HEK293 (cell line): Measurements from ENCODE around the gene ABCC11.

Experiments
- CTCF ChIA-PET: fragments of 350-600 bp; formaldehyde crosslinking; extraction: SDS; loops from one replicate; lab custom pipeline; 2021; ENCODE audit warnings: antibody characterized with exemption; lab: Yijun Ruan, JAX
- POLR2A ChIA-PET: fragments of 300-600 bp; formaldehyde crosslinking; extraction: SDS; loops from one replicate; lab custom pipeline; 2020; ENCODE audit warnings: antibody characterized with exemption, inconsistent platforms; lab: Yijun Ruan, JAX
- H3K27ac ChIP-seq: fragments of 200-500 bp; sonication (Bioruptor generic); 2 replicates; pipeline ENCODE4 v1.5.1; 2014; ENCODE audit warnings: low read depth, low read length, control low read depth, inconsistent platforms; ENCODE audit errors: extremely low read depth
- H3K36me3 ChIP-seq, 2 experiments: fragments of 200-500 bp in 1 of 2; sonication (Bioruptor generic) in 1 of 2; 1 replicate in 1 of 2; 2 replicates in 1 of 2; pipeline ENCODE4 v1.5.1; 2014 to 2017; ENCODE audit warnings: inconsistent platforms in 2 of 2, low read length in 2 of 2; ENCODE audit not compliant: control insufficient read depth in 2 of 2, insufficient read depth in 1 of 2
- H3K4me1 ChIP-seq: fragments of 200-500 bp; sonication (Bioruptor generic); 2 replicates; pipeline ENCODE4 v1.5.1; 2014; ENCODE audit warnings: mild to moderate bottlenecking, low read length, inconsistent platforms; ENCODE audit not compliant: control insufficient read depth, insufficient read depth
- H3K4me3 ChIP-seq: 2 replicates; pipeline ENCODE4 v1.5.1; 2011; ENCODE audit warnings: low read depth, mild to moderate bottlenecking, control low read depth, low read length, moderate library complexity
- H3K9me3 ChIP-seq: fragments of 200-500 bp; sonication (Bioruptor generic); 2 replicates; pipeline ENCODE4 v1.5.1; 2014; ENCODE audit warnings: low read depth, low read length, inconsistent platforms; ENCODE audit not compliant: control insufficient read depth, insufficient read depth
- AEBP2 ChIP-seq: fragments of 450-650 bp; formaldehyde crosslinking; IDR thresholded peaks from 2 replicates; pipeline ENCODE4 v1.5.1; 2016; ENCODE audit warnings: missing biosample characterization, missing genetic modification characterization, borderline replicate concordance
- EGR2 ChIP-seq: fragments of 450-650 bp; formaldehyde crosslinking; IDR thresholded peaks from 2 replicates; pipeline ENCODE4 v1.5.1; 2016; ENCODE audit warnings: low read depth, missing biosample characterization, missing genetic modification characterization
- KLF16 ChIP-seq: fragments of 450-650 bp; formaldehyde crosslinking; IDR thresholded peaks from 2 replicates; pipeline ENCODE4 v1.5.1; 2017; ENCODE audit warnings: missing biosample characterization, missing genetic modification characterization
- PBX3 ChIP-seq: sonication (generic); formaldehyde crosslinking; IDR thresholded peaks from 2 replicates; pipeline ENCODE4 v1.8.1; 2022; ENCODE audit warnings: mild to moderate bottlenecking, moderate library complexity, missing genetic modification reagents
- PRDM6 ChIP-seq: fragments of 450-650 bp; formaldehyde crosslinking; IDR thresholded peaks from 2 replicates; pipeline ENCODE4 v1.5.1; 2017; ENCODE audit warnings: missing biosample characterization, missing genetic modification characterization
- SCRT2 ChIP-seq: fragments of 450-650 bp; formaldehyde crosslinking; IDR thresholded peaks from 2 replicates; pipeline ENCODE4 v1.5.1; 2016; ENCODE audit warnings: missing biosample characterization, missing genetic modification characterization
- SP3 ChIP-seq: fragments of 450-650 bp; formaldehyde crosslinking; IDR thresholded peaks from 2 replicates; pipeline ENCODE4 v1.5.1; 2016; ENCODE audit warnings: missing biosample characterization, missing genetic modification characterization
- TRIM28 ChIP-seq: IDR thresholded peaks from 2 replicates; pipeline ENCODE4 v1.6.1; 2011; ENCODE audit warnings: low read length, control low read depth, borderline replicate concordance
- WT1 ChIP-seq: fragments of 450-650 bp; formaldehyde crosslinking; IDR thresholded peaks from 2 replicates; pipeline ENCODE4 v1.5.1; 2016; ENCODE audit warnings: missing biosample characterization, missing genetic modification characterization
- ZNF132 ChIP-seq: fragments of 450-650 bp; formaldehyde crosslinking; IDR thresholded peaks from 2 replicates; pipeline ENCODE4 v1.5.1; 2017; ENCODE audit warnings: missing biosample characterization, missing genetic modification characterization, borderline replicate concordance
- ZNF138 ChIP-seq: fragments of 450-650 bp; formaldehyde crosslinking; IDR thresholded peaks from 2 replicates; pipeline ENCODE4 v1.5.1; 2016; ENCODE audit warnings: missing biosample characterization, missing genetic modification characterization, borderline replicate concordance
- ZNF2 ChIP-seq: fragments of 450-650 bp; formaldehyde crosslinking; IDR thresholded peaks from 2 replicates; pipeline ENCODE4 v1.5.1; 2016; ENCODE audit warnings: missing biosample characterization, missing genetic modification characterization
- ZNF239 ChIP-seq: fragments of 450-650 bp; formaldehyde crosslinking; IDR thresholded peaks from 2 replicates; pipeline ENCODE4 v1.5.1; 2016; ENCODE audit warnings: missing biosample characterization, missing genetic modification characterization
- ZNF335 ChIP-seq: fragments of 450-650 bp; formaldehyde crosslinking; conservative IDR thresholded peaks from 2 replicates; pipeline ENCODE4 v1.5.1; 2016; ENCODE audit warnings: missing biosample characterization, missing genetic modification characterization
- ZNF488 ChIP-seq: fragments of 450-650 bp; formaldehyde crosslinking; IDR thresholded peaks from 2 replicates; pipeline ENCODE4 v1.5.1; 2016; ENCODE audit warnings: missing biosample characterization, missing genetic modification characterization
- ZNF510 ChIP-seq: fragments of 450-650 bp; formaldehyde crosslinking; IDR thresholded peaks from 2 replicates; pipeline ENCODE4 v1.5.1; 2018; ENCODE audit warnings: mild to moderate bottlenecking, missing genetic modification characterization, missing biosample characterization; ENCODE audit not compliant: insufficient replicate concordance
- ZNF677 ChIP-seq: fragments of 450-650 bp; IDR thresholded peaks from 2 replicates; pipeline ENCODE4 v1.5.0; 2018; ENCODE audit warnings: missing biosample characterization, mild to moderate bottlenecking, missing genetic modification characterization, moderate library complexity
- ZNF792 ChIP-seq: fragments of 450-650 bp; formaldehyde crosslinking; IDR thresholded peaks from 2 replicates; pipeline ENCODE4 v1.5.1; 2016; ENCODE audit warnings: missing biosample characterization, missing genetic modification characterization
- ZNF843 ChIP-seq: fragments of 450-650 bp; formaldehyde crosslinking; IDR thresholded peaks from 2 replicates; pipeline ENCODE4 v1.5.1; 2016; ENCODE audit warnings: missing biosample characterization, missing genetic modification characterization
- ZSCAN18 ChIP-seq: fragments of 450-650 bp; formaldehyde crosslinking; IDR thresholded peaks from 2 replicates; pipeline ENCODE4 v1.5.1; 2016; ENCODE audit warnings: missing biosample characterization, missing genetic modification characterization

The ABCC11 gene

GRCh38 chr16:48172682-48173081, 74.7 kb downstream of the ABCC11 start:
- no peaks in the 10 kb centered on the region for H3K36me3 ChIP-seq
- TF ChIP-seq WT1: no peak
- TF ChIP-seq EGR2 (tag by site-specific recombination): no peak
- no peak for TF ChIP-seq ZNF792 (tag by site-specific recombination)
- TF ChIP-seq ZNF843: no peak
- H3K4me3 ChIP-seq: no peak overlapping the region
- POLR2A ChIA-PET: interaction anchor here (0.7 kb wide), 1 partner anchor 70 kb away, joined by 3 read pairs; no protein-coding TSS in a partner anchor
- no peak overlapping the region for H3K27ac ChIP-seq
- CTCF ChIA-PET: interaction anchor here (0.7 kb wide), 2 partner anchors 44 to 457 kb away, joined by 3 read pairs; no protein-coding TSS in a partner anchor
- H3K9me3 ChIP-seq: no peaks in the 10 kb centered on the region
- H3K4me1 ChIP-seq: no peaks in the 10 kb centered on the region

- no peak for TF ChIP-seq ZNF677 (tag by site-specific recombination)
- TF ChIP-seq ZNF138: no peak
- no peak for TF ChIP-seq ZNF239 (tag by site-specific recombination)
- TF ChIP-seq ZNF2: no peak
- TF ChIP-seq SP3: no peak
- TF ChIP-seq ZNF510 (tag by site-specific recombination): no peak
- TF ChIP-seq ZSCAN18: no peak
- no peak for TF ChIP-seq KLF16 (tag by site-specific recombination)
- no peak for TF ChIP-seq AEBP2 (tag by site-specific recombination)
- no peak for TF ChIP-seq ZNF335 (tag by site-specific recombination)
- no peak for TF ChIP-seq PBX3 (CRISPR knock-in tag)
- Histone ChIP-seq H3K27ac (no peak overlapping the region), H3K36me3 (no peaks in the 10 kb centered on the region), H3K9me3 (no peaks in the 10 kb centered on the region), H3K4me1 (no peaks in the 10 kb centered on the region), H3K4me3 (no peak overlapping the region)
- POLR2A ChIA-PET: no interaction called here
- CTCF ChIA-PET: no interaction called here
Measured at GRCh38 chr16:48169896-48170295, 77.4 kb downstream of the ABCC11 start.

- ChIA-PET CTCF (no interaction called here), POLR2A (no interaction called here)
- no peak for TF ChIP-seq ZNF138
- no peak for TF ChIP-seq PRDM6 (tag by site-specific recombination)
- TF ChIP-seq SCRT2 (tag by site-specific recombination): no peak
- TF ChIP-seq ZNF132 (tag by site-specific recombination): no peak
- TF ChIP-seq ZNF677 (tag by site-specific recombination): no peak
- TF ChIP-seq TRIM28: no peak
- no peak for TF ChIP-seq ZNF488 (tag by site-specific recombination)
Measured at GRCh38 chr16:48168075-48168474, 79.3 kb downstream of the ABCC11 start.

More at GRCh38 chr16:48168075-48168474, 79.3 kb downstream of the ABCC11 start:
- Histone ChIP-seq H3K4me3 (no peak overlapping the region), H3K36me3 (no peaks in the 10 kb centered on the region), H3K9me3 (no peaks in the 10 kb centered on the region), H3K27ac (no peak overlapping the region), H3K4me1 (no peaks in the 10 kb centered on the region)
